HG03571 (cell line): Measurements from ENCODE around the gene NOTUM.

Experiments
- ATAC-seq: cut with Tn5 transposase; IDR thresholded peaks from one replicate; pipeline ENCODE4 v1.9.1; 2021; ENCODE audit not compliant: unreplicated experiment

The NOTUM gene

DNA sequence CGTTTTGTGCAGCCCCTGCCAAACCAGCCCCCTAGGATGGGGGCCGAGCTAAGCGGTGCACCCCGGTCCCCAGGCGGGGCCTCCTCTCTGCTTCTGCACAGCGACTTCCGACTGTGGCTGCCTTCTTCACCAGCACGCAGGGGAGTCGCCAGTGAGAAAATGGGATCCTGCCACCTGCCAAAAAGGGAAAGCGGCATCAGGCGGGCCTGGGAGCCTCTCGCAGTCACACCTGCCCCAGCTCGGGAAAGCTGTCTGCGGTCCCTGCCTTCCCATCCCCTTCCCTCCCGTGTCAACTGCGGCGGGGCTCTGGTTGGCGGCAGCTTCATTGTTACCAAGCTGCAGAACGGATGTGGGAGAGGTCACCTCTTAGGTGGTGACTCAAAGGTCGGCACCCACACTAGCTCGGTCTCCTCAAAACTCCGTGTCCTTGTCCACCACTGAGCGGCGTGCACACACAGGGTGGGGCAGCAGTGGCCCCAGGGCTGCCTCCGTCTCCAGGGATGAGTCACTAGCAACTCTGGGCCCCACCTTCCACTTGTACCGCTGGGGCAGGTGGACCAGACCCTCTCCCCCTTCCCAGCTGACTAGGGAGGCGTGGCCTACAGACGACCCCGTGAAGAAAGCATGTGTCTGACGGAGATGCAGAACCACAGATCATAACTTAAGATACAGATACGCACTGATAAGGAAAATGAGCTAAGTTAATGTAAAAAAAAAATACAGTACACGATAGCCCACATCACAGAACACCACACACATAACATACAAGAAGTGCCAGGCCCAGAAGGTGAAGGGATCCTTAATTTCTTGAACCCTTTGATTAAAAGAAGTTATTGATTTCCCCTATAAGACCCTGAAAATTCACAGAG is 48.3 kb downstream of the NOTUM start:
- no peak for ATAC-seq

DNA sequence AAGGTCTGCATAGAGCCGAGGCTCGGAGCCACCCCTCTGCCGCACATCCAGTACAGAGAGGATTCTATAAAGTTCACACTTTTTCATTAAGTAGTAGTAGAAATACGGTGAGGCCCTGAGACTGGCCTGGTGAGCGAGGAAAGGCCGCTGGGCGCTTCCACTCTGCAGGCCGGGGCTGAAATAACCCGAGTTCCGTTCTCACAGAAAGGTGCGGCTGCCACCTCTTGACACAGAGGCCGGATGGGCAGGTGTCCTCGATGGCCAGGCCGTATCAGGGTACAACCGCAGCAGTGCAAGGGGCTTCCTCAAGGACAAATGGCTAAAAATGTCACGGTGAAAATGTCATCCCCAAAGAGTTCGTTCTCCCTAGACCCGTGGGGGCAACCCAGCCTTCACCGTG is 49.0 kb downstream of the NOTUM start:
- ATAC-seq: no peak

- ATAC-seq: peak; percentile 55
Observed at GRCh38 chr17:81911277-81911961, 49.6 kb downstream of the NOTUM start, which contains the start of gene PCYT2. Gene PCYT2, minus strand, starts transcription at chr17:81911399. Its CDS starts 44 bp downstream, at chr17:81911355.

GRCh38 chr17:81910840-81911276 is 50.1 kb downstream of the NOTUM start:
- peak; percentile 18 for ATAC-seq

DNA sequence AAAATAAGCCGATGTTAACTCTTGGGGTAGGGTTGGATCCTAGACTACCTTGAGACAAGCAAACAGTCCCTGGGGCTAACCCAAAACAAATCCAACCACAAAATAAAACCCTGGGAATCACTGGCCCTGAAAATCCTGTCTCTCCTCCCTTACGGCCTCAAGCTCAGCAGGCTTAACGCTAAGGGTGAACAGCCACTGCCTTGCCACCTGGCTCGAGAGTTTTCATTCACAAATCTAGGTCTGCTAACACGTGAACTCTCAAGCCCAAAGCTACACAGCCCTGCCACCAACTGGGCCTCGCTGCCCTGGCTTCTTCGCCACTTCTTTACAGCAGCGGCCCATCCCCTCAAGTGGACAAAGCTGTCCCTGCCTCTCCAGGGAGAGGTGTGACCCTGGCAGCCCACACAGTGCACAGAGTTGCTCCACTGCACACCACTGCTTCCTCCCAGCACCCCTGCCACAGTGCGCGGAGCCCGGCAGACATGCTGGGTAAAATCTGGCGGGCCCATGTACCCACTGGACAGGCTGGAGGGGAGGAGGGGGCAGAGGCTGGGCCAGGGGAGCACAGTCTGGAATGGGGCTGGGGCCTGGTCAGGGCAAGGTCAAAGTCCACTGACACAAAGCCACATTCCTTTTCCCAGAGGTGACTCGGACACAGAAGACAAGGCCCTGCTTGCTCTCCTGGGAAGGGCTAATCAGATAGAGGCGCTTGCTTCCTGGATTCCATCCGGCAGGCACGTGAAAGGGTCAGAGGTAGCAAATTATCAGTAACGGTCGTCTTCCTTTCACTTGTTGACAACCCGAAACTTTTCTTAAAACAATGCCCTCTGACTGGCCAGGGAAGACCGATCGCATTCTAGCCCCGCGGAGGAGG is 50.8 kb downstream of the NOTUM start:
- ATAC-seq: no peak

DNA sequence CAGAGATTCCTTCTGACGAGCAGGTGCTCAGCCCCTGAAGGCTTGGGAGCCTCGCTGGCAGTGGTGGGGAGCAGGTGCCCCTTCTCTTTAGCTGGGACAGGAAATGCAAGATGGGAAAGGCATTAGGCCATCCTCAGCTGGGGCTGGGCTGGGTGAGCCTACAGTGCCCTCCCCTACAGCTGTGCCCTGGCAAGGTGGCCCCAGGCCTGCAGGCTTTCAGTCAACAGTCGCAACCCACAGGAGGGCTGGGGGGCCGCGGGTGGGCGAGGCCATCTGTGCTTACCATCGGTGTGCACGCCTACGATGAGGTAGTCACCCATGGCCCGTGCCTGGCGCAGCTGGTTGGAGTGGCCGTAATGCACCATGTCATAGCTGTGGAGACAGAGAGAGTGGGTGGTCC is 51.8 kb downstream of the NOTUM start:
- ATAC-seq: no peak

GRCh38 chr17:81908793-81909192 is 52.2 kb downstream of the NOTUM start:
- no peak for ATAC-seq

- no peak for ATAC-seq
Observed at GRCh38 chr17:81907219-81908145, 53.5 kb downstream of the NOTUM start.

DNA sequence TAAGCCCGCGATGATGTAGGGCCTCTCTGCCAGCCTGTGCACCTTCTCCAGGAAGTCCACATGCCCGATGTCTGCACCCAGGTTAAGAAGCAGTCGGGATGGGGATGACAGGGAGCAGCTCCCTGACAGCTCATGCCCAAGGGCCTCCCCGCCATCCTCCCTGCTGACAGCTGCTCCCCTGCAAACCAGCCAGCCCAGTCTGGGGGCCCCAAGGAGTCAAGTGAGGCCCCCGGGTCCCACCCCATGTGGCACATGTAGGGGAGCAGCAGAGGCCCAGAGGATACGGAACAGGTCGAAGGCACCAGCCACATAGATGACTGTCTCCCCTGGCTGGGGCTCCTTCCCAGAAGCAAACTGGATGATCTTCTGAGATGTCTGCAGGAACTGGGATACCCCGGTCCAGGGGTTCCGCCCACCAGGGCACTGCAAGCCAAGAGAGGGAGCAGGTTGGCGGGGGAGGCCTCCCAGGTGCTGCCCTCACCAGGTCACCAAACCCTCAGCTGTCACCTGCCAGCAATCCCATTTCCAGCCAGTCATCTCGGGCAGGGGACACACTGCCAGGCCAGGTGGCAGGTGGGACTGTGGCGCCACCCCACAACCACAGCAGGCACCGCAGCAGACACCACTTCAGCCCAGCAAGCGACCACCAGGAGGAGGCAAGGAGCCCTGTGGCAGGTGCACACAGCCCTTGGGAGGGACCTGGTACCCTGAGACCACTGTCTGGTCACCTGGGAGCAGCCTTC is 54.3 kb downstream of the NOTUM start:
- ATAC-seq: no peak

DNA sequence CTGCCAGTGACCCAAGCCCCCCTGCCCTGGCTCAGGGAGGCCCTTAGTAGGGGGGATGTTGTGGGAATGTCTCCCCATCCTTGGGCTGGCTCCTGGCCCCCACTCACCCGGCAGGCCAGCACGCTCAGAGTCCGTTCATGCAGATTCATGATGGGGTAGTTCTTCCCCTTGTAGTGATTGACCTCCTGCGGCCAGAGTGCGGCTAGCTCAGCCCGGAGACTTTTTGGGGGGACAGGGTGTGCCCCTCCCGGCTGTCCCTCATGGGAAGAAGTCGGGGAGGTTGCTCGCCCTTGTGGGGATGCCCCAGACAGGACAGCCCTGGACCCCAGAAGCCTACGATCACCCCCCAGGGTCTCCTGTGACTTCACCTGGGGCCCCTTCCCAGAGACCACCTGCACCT is 55.0 kb downstream of the NOTUM start:
- ATAC-seq: no peak

- ATAC-seq: no peak
Observed at GRCh38 chr17:81905424-81905875, 55.5 kb downstream of the NOTUM start.

DNA sequence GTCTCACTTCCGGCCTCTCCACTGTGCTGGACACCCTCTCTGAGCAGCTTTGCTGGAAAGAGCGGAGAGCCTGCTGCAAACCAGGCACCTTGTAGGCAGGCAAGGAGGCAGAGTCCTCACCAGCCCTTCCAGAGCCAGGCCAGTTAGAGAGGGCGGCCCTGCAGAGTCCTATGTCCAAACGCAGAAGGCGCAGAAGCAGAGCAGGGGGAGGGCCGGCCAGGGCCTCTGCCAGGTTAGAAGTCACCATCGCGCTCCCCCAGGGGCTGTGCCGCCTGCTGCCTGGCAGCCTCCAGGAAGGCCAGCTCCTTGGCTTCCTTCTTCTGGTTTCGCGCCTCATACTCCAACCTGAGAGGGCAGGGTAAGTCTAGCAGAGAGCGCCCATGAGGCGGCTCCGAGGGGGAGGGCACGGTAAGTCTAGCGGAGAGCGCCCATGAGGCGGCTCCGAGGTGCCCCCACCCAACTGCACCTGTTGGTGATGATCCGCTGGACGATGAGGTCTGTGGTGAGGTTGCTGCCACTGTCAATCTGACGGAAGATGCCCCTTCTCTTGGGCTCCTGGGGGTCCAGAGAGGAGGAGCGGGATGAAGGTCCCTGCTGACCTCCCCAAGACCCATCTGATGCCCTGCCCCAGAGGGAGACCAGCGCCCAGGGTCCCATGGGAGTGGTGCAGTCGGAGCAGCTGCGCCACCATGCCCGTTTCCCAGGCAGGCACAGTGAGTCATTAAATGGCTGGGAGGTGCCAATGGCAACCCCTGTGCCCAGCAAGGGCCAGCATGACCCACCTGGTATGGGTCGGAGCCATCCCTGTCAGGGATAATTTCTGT is 56.2 kb downstream of the NOTUM start:
- no peak for ATAC-seq

DNA sequence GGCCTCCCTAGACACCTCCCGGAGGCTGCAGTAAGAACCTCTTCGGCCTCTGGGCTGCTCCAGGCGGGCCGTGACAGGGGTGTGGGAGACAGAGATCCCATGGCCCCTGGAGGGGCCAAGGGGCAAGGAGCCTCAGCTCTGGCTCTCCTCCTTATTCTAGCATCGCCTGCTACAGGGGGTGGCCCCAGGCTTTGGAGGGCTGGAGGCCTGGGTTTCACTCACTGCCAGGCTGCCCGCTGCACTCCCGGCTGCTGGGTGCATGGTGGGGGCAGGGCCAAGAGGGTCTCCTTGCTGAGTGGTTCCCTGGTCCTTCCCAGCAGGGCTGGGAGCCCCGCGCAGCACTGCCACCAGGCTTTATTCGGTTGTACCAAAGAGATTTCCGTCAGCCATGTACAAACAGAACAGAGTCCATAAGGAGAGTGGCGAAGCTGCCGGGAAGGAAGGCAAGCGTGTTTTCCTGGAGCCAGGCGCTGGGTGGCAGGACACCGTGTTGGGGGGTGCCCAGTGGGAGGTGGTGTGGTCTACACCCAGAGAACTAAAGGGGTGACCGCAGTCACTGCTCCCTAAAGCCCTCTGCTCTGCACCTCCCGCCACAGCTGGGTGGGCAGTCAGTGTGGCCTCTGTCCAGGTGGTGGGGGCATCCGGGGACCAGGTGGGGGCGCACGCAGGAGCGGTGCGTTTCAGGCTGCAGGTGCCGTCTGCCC is 56.9 kb downstream of the NOTUM start:
- ATAC-seq: no peak

GRCh38 chr17:81903415-81903831 is 57.6 kb downstream of the NOTUM start:
- no peak for ATAC-seq

DNA sequence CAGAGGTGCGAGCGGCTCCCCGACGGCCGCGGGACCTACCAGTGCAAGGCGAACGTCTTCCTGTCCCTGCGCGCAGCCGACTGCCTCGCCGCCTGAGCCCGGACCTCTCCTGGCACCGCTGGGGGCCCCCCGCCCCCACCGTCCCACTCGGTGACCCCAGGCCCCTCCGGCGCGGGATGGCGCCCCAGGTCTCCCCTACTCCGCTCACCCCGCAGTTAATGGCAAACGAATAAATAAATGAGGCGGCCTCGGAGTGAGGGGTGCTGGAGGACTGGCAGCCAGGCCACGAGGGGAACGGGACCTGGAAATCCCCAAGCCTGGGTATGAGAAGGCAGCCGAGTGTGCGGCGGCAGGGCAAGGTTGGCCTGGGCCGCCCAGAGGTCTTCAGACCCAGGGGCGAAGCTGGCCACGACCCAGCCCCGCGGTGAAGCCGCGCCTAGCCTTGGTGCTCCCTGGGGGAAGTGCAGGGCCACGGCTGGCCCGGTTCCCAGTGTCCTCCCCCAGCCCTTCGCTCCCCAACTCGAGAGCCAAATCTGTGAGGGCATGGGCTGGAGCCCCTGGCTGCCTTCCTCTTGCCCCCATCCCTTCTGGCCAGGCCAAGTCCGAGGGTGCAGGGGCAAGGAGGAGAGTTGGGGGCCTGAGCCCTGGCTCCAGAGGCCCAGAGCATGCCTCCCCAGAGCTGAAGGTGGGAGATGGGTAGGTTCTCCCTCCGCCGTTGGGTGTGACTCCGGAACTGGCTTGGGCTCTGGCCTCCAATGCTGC is 58.2 kb downstream of the NOTUM start:
- no peak for ATAC-seq
